IMR-90 (cell line): ENCODE data around the gene WDFY2.

ENCODE experiments used
- CEBPB ChIP-seq: IDR thresholded peaks from 2 replicates; pipeline ENCODE4 v1.6.1; 2012; ENCODE audit warnings: low read depth, low read length, improper control_type of control experiment
- CTCF ChIP-seq: conservative IDR thresholded peaks from 2 replicates; pipeline ENCODE4 v1.5.1; 2012; ENCODE audit warnings: mild to moderate bottlenecking, low read depth, low read length, improper control_type of control experiment
- POLR2A ChIP-seq: IDR thresholded peaks from 2 replicates; pipeline ENCODE4 v1.6.1; 2012; ENCODE audit warnings: mild to moderate bottlenecking, low read depth, low read length

GRCh38 chr13:51772105-51772455 lies 187.8 kb downstream of the WDFY2 start:
- no peak for TF ChIP-seq POLR2A
- TF ChIP-seq CTCF, result no peak
- TF ChIP-seq CEBPB, result no peak
